ENCODE data around the gene ZNF513. TPM values are rescaled to one million over a fixed set of nuclear protein-coding genes. Genes with fewer than 3 reads are reported as not detected.
"Not testable (repeated sequence)": the region's sequence is repeated elsewhere in the genome, so short reads cannot be mapped to it uniquely, and the experiment has no call there.

ZNF513 gene
- total RNA-seq, 1 donor from 2014 or later, result 34.4 TPM

- H3K4me3 Mint-ChIP-seq (ENCODE audit: low read depth), result peak within 1 kb of the TSS; percentile 96
- no peaks in the 10 kb centered on the region for H3K27me3 Mint-ChIP-seq
- peak; percentile 89 for DNase-seq (ENCODE audit: low spot score, unreplicated experiment)
- H3K4me1 Mint-ChIP-seq (ENCODE audit: low read depth), result peaks cover 18% of the 10 kb centered on the region
- H3K27ac Mint-ChIP-seq, result peak within 1 kb of the TSS; percentile 99
- peaks cover 8% of the 10 kb centered on the region for H3K36me3 Mint-ChIP-seq (ENCODE audit: insufficient read depth)
- no peaks in the 10 kb centered on the region for H3K9me3 Mint-ChIP-seq (ENCODE audit: low read depth)
- TF ChIP-seq CTCF (IDR thresholded peaks at IDR 0.05; ENCODE audit: unreplicated experiment), result no peak
Measured at GRCh38 chr2:27356382-27357181, 24.0 kb downstream of the ZNF513 start, which contains the start of gene GTF3C2. TSS of gene GTF3C2 (minus strand) at chr2:27356764. CDS start at chr2:27343554, 13,210 bp downstream.

GRCh38 chr2:27356056-27356381, 24.5 kb downstream of the ZNF513 start:
- peaks cover 18% of the 10 kb centered on the region for H3K4me1 Mint-ChIP-seq (ENCODE audit: low read depth)
- H3K36me3 Mint-ChIP-seq (ENCODE audit: insufficient read depth), result peaks cover 8% of the 10 kb centered on the region
- H3K27me3 Mint-ChIP-seq, result no peaks in the 10 kb centered on the region
- peak overlapping the region; percentile 99 for H3K27ac Mint-ChIP-seq
- H3K4me3 Mint-ChIP-seq (ENCODE audit: low read depth), result peak overlapping the region; percentile 96
- no peak for TF ChIP-seq CTCF (IDR thresholded peaks at IDR 0.05; ENCODE audit: unreplicated experiment)
- DNase-seq (ENCODE audit: low spot score, unreplicated experiment), result no peak
- no peaks in the 10 kb centered on the region for H3K9me3 Mint-ChIP-seq (ENCODE audit: low read depth)

- no peak for DNase-seq (ENCODE audit: low spot score, unreplicated experiment)
- H3K4me1 Mint-ChIP-seq (ENCODE audit: low read depth), result peaks cover 18% of the 10 kb centered on the region
- no peaks in the 10 kb centered on the region for H3K27me3 Mint-ChIP-seq
- H3K36me3 Mint-ChIP-seq (ENCODE audit: insufficient read depth), result peaks cover 10% of the 10 kb centered on the region
- no peak for TF ChIP-seq CTCF (IDR thresholded peaks at IDR 0.05; ENCODE audit: unreplicated experiment)
- H3K27ac Mint-ChIP-seq, result peak overlapping the region; percentile 2
- H3K4me3 Mint-ChIP-seq (ENCODE audit: low read depth), result peak overlapping the region; percentile 96
- no peaks in the 10 kb centered on the region for H3K9me3 Mint-ChIP-seq (ENCODE audit: low read depth)
Measured at GRCh38 chr2:27354597-27354927, 26.0 kb downstream of the ZNF513 start.

GRCh38 chr2:27353762-27354596, 26.6 kb downstream of the ZNF513 start:
- Mint-ChIP-seq H3K27me3 (no peaks in the 10 kb centered on the region), H3K36me3 (ENCODE audit: insufficient read depth) (peaks cover 10% of the 10 kb centered on the region), H3K4me3 (ENCODE audit: low read depth) (peak overlapping the region; percentile 52), H3K9me3 (ENCODE audit: low read depth) (no peaks in the 10 kb centered on the region), H3K4me1 (ENCODE audit: low read depth) (peaks cover 18% of the 10 kb centered on the region), H3K27ac (peak overlapping the region; percentile 2)
- TF ChIP-seq CTCF (IDR thresholded peaks at IDR 0.05; ENCODE audit: unreplicated experiment), result no peak
- no peak for DNase-seq (ENCODE audit: low spot score, unreplicated experiment)

- DNase-seq (ENCODE audit: low spot score, unreplicated experiment); H3K9me3 Mint-ChIP-seq (ENCODE audit: low read depth); H3K36me3 Mint-ChIP-seq (ENCODE audit: insufficient read depth); H3K4me3 Mint-ChIP-seq (ENCODE audit: low read depth); H3K27me3 Mint-ChIP-seq; H3K27ac Mint-ChIP-seq: not testable (repeated sequence)
- H3K4me1 Mint-ChIP-seq (ENCODE audit: low read depth), result peaks cover 18% of the 10 kb centered on the region
Measured at GRCh38 chr2:27353386-27353761, 27.2 kb downstream of the ZNF513 start.
